WTC11 (cell line): ENCODE data around the gene NTRK3. TPM values are rescaled to one million over a fixed set of nuclear protein-coding genes. Genes with fewer than 3 reads are reported as not detected.

Experiments used
- ATAC-seq: fragments of 200-7000 bp; cut with Tn5 transposase; 2 replicates; pipeline ENCODE4 v1.10.0; 2021; ENCODE audit warnings: mild to moderate bottlenecking, moderate library complexity
- CTCF ChIA-PET: fragments of 300-600 bp; sonication (Branson Sonifier 250); formaldehyde crosslinking; loops from one replicate; lab custom pipeline; 2021; ENCODE audit warnings: antibody characterized with exemption; lab: Charles Lee
- POLR2A ChIA-PET: fragments of 350-600 bp; sonication (Branson Sonifier 250); formaldehyde crosslinking; loops from one replicate; lab custom pipeline; 2021; ENCODE audit warnings: antibody characterized with exemption; lab: Charles Lee
- DNase-seq: peaks from one replicate; pipeline ENCODE4 v3.0.0; 2021; ENCODE audit warnings: low spot score
- H3K27ac Mint-ChIP-seq: 2 replicates; pipeline ENCODE4 v1.8.0; 2021; ENCODE audit warnings: mixed read lengths
- H3K27me3 Mint-ChIP-seq: 2 replicates; pipeline ENCODE4 v1.8.0; 2021; ENCODE audit warnings: low read depth, mild to moderate bottlenecking, moderate library complexity, mixed read lengths
- H3K36me3 Mint-ChIP-seq: 2 replicates; pipeline ENCODE4 v1.8.0; 2021; ENCODE audit warnings: mixed read lengths
- H3K4me1 Mint-ChIP-seq: 2 replicates; pipeline ENCODE4 v1.8.0; 2022; ENCODE audit warnings: mixed read lengths
- H3K4me3 Mint-ChIP-seq: 2 replicates; pipeline ENCODE4 v1.8.0; 2021; ENCODE audit warnings: mild to moderate bottlenecking, moderate library complexity, mixed read lengths
- H3K9me3 Mint-ChIP-seq: 2 replicates; pipeline ENCODE4 v1.8.0; 2021; ENCODE audit warnings: mixed read lengths
- ATF2 ChIP-seq: sonication (generic); formaldehyde crosslinking; IDR thresholded peaks from 2 replicates; pipeline ENCODE4 v1.8.1; 2022; ENCODE audit warnings: low read depth, missing genetic modification reagents, borderline replicate concordance
- CBFB ChIP-seq: sonication (generic); formaldehyde crosslinking; IDR thresholded peaks from 2 replicates; pipeline ENCODE4 v1.8.1; 2022; ENCODE audit warnings: mild to moderate bottlenecking, low read depth, missing genetic modification reagents
- CTCF ChIP-seq: fragments of 200-600 bp; IDR thresholded peaks from 2 replicates; pipeline ENCODE4 v1.8.0; 2022; ENCODE audit warnings: antibody characterized with exemption
- GRHL2 ChIP-seq: fragments of 250-450 bp; sonication (Bioruptor Pico); IDR thresholded peaks from 2 replicates; pipeline ENCODE4 v1.8.0; 2022; ENCODE audit warnings: mild to moderate bottlenecking, moderate library complexity; ENCODE audit not compliant: insufficient replicate concordance, severe bottlenecking
- GTF2I ChIP-seq: fragments of 250-450 bp; sonication (Bioruptor Pico); conservative IDR thresholded peaks from 2 replicates; pipeline ENCODE4 v1.4.0; 2021; ENCODE audit warnings: mild to moderate bottlenecking
- MXD4 ChIP-seq: fragments of 250-450 bp; sonication (Bioruptor Pico); IDR thresholded peaks from 2 replicates; pipeline ENCODE4 v1.8.0; 2021; ENCODE audit warnings: mild to moderate bottlenecking, moderate library complexity, borderline replicate concordance
- OVOL2 ChIP-seq: fragments of 250-450 bp; sonication (Bioruptor Pico); IDR thresholded peaks from 2 replicates; pipeline ENCODE4 v1.9.0; 2021; ENCODE audit warnings: mild to moderate bottlenecking, borderline replicate concordance
- PRRX2 ChIP-seq: fragments of 250-450 bp; sonication (Bioruptor Pico); IDR thresholded peaks from 2 replicates; pipeline ENCODE4 v1.8.0; 2021; ENCODE audit warnings: mild to moderate bottlenecking
- TCF7 ChIP-seq: sonication (generic); formaldehyde crosslinking; IDR thresholded peaks from 2 replicates; pipeline ENCODE4 v1.8.0; 2022; ENCODE audit warnings: mild to moderate bottlenecking, low read depth, missing genetic modification reagents, moderate library complexity
- ZBTB21 ChIP-seq: sonication (generic); formaldehyde crosslinking; IDR thresholded peaks from 2 replicates; pipeline ENCODE4 v1.8.1; 2023; ENCODE audit warnings: mild to moderate bottlenecking, missing genetic modification reagents, borderline replicate concordance
- ZNF121 ChIP-seq: sonication (generic); formaldehyde crosslinking; IDR thresholded peaks from 2 replicates; pipeline ENCODE4 v1.8.0; 2023; ENCODE audit warnings: missing genetic modification reagents
- ZNF219 ChIP-seq: sonication (generic); formaldehyde crosslinking; IDR thresholded peaks from 2 replicates; pipeline ENCODE4 v1.8.0; 2023; ENCODE audit warnings: missing genetic modification reagents, mild to moderate bottlenecking, borderline replicate concordance
- ZNF317 ChIP-seq: sonication (generic); formaldehyde crosslinking; IDR thresholded peaks from 2 replicates; pipeline ENCODE4 v1.8.1; 2023; ENCODE audit warnings: low read depth, mild to moderate bottlenecking, moderate library complexity, missing genetic modification reagents, borderline replicate concordance
- ZNF532 ChIP-seq: fragments of 250-450 bp; sonication (Bioruptor Pico); IDR thresholded peaks from 2 replicates; pipeline ENCODE4 v1.9.0; 2021; ENCODE audit warnings: mild to moderate bottlenecking, borderline replicate concordance
- ZNF671 ChIP-seq: fragments of 250-450 bp; sonication (Bioruptor Pico); IDR thresholded peaks from 2 replicates; pipeline ENCODE4 v1.8.0; 2021; ENCODE audit warnings: mild to moderate bottlenecking
- total RNA-seq: library from RNA; stranded (reverse); gene quantifications from 3 replicates; pipeline ENCODE4 v1.2.3, GENCODE V29; 2021
- TF ChIP-seq, protein P1 (sequence below): sonication (generic); formaldehyde crosslinking; IDR thresholded peaks from 2 replicates; pipeline ENCODE4 v1.8.0; 2023; ENCODE audit warnings: mild to moderate bottlenecking, missing genetic modification reagents

Gene NTRK3
- total RNA-seq, 1 experiment from 2014 or later = 12.3 TPM

DNA sequence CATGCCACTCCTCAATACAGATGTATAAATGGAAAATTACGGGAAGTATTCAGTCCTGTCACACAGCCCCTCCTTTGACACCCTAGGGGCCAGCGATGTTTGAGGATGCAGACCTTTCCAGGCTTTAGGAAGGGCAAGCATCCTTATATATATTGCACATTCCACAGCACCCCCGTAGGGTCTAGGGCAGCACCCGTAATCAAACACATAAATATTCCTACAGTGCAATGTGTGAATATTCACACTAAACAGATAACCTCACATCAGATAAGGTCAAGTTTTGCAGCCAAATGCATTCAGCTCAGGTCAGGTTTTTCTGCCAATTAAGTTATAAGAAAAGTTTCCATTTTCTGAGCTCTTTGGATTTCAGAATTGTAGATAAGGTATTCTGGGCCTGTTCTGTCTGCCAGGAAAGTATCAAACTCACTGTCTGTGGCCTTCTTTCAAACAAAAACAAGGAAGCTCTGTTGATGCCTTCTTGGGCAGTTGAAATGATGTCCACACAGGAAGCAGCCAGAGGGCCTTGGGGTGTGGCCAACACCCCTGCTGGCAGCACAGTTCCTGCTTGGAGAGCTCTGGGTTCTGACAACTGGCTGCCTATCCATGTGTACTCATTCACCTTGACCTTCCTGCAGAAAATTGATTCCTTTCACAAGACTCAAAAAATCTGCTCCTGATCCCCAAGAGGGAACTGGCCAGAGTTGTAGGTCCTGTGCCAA lies 427.0 kb downstream of the NTRK3 start:
- H3K27me3 Mint-ChIP-seq = peaks cover 82% of the 10 kb centered on the region
- H3K4me3 Mint-ChIP-seq = no peak overlapping the region
- ChIA-PET POLR2A (no interaction called here), CTCF (no interaction called here)
- DNase-seq (no peak), ATAC-seq (no peak)
- H3K36me3 Mint-ChIP-seq = peaks cover 23% of the 10 kb centered on the region
- H3K27ac Mint-ChIP-seq = no peak overlapping the region
- peaks cover 12% of the 10 kb centered on the region for H3K4me1 Mint-ChIP-seq
- peaks cover 33% of the 10 kb centered on the region for H3K9me3 Mint-ChIP-seq
- TF ChIP-seq ZNF317 (no peak), MXD4 (CRISPR knock-in tag) (no peak), ZNF671 (CRISPR knock-in tag) (no peak), ATF2 (CRISPR knock-in tag) (no peak), ZBTB21 (no peak), GTF2I (CRISPR knock-in tag) (no peak), ZNF532 (no peak), GRHL2 (CRISPR knock-in tag) (no peak), TCF7 (CRISPR knock-in tag) (no peak), ZNF219 (CRISPR knock-in tag) (no peak), CBFB (CRISPR knock-in tag) (no peak), ZNF121 (no peak), OVOL2 (CRISPR knock-in tag) (no peak), PRRX2 (no peak), CTCF (no peak)
- TF ChIP-seq, protein P1, sequence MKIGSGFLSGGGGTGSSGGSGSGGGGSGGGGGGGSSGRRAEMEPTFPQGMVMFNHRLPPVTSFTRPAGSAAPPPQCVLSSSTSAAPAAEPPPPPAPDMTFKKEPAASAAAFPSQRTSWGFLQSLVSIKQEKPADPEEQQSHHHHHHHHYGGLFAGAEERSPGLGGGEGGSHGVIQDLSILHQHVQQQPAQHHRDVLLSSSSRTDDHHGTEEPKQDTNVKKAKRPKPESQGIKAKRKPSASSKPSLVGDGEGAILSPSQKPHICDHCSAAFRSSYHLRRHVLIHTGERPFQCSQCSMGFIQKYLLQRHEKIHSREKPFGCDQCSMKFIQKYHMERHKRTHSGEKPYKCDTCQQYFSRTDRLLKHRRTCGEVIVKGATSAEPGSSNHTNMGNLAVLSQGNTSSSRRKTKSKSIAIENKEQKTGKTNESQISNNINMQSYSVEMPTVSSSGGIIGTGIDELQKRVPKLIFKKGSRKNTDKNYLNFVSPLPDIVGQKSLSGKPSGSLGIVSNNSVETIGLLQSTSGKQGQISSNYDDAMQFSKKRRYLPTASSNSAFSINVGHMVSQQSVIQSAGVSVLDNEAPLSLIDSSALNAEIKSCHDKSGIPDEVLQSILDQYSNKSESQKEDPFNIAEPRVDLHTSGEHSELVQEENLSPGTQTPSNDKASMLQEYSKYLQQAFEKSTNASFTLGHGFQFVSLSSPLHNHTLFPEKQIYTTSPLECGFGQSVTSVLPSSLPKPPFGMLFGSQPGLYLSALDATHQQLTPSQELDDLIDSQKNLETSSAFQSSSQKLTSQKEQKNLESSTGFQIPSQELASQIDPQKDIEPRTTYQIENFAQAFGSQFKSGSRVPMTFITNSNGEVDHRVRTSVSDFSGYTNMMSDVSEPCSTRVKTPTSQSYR (CRISPR knock-in tag) = no peak
